Suppressor macrophage (primary cell): ENCODE data around the gene NPHP4.

Experiments
- DNase-seq, 4 experiments: peaks; one replicate each; pipeline ENCODE4 v3.0.0-alpha.2; 2020 to 2022
- total RNA-seq, 17 experiments: gene quantifications; one replicate each; lab custom pipeline; 2026; ENCODE audit warnings: mixed read lengths in 6 of 17, inconsistent platforms in 3 of 17; lab: John Stamatoyannopoulos, UW

NPHP4 gene
- total RNA-seq: 4.8 to 18.7 (median 7.8) reads per million in 17 experiments

DNA sequence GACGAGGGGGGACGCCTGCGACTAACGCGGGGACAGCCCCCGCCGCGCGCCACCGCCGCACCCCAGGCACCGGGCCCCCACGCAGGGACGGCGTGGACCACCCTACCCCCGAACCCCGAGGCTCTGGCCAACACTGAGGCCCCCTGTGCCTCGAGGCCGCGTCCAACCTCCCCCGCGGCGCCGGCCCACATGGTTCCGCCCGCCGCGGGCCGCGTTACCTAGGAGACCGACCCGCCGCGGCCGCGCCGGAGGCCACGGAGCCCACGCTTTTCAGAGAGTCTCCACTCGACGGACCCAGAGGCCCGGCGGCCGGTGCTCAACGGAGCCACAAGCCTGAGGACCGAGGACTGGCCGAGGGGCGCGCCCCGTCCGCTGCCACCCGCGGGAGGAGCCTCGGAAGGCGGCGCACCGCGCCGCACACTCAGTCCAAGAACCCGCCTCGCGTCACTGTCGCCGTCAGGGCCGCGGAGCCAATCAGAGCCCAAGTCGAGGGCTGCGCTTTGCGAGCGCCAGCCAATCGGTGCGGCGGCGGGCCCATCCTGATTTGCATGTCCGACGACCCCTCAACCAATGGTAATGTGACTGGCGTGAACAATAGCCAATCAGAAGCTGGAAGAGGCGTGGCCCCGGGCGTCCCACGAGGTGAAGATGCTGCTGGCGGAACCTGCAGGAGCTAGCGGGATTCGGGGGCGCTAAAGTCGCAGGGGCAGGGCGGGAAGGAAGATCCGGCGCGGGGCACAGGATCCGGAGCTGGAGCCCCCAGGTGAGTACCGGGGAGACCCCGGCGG is at the start of gene NPHP4:
NPHP4 (minus strand) TSS at position 400 of the 788 bp plus-strand sequence. CDS start 6,136 bp downstream, outside the sequence.
- peak; percentile 99 to 100 (median 100) for DNase-seq

DNA sequence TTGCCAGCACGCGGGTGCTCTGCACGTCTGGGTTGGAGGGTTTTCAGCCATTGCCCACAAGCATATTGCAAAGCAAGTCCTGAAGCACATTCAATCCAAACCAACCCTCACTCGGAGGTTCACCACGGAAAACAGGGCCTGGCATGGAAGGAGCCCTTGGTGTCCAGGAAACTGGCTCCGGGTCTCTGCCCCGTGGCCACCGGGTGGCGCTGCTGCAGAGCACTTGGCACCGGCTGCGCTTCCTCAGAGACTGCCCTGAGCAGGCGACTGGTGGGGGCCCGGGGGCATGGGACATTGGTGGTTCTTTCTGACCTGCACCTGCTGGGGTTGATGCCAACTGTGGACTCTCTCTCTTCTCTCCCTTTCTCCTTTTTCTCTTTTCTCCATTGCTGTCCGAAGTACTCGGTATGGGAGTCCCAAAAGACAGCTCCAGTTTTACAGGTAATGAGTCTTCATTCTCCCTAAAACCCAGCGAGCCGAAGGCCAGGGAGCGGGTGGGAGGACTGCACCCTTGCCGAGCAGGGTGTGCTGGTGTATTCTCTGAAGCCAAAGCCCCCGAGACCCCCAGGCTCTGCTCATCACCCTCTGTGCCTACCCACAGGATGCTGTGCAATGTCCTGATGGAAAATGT is 49.3 kb upstream of the NPHP4 start:
- peak; percentile 41 to 65 (median 46) for DNase-seq

DNA sequence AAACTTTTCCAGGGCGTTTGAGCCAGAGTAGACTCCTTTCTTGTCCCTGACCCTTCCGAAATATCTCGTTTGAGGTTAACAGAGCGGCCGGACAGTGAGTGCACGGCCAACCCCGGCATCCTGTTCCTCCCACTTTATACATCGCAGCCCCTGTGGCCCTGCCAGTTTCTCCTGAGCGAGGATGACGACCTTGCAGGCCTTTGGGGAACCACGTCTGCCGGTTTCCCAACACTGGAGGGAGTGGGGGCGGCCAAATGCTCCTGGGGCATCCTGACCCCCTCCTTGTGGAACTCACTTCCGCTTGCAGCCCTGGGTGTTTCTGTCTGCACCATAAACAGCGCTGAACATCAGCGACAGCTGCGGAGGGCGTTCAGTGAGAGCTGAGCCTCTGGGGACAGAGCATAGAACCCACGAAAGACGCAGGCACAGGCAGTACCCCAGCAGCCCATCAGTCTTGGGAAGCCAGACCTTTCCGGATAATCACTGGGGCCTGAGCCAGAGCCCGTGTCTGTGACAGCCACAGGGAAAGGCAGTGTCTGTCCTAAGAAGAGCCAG is 48.7 kb upstream of the NPHP4 start:
- peak; percentile 48 to 63 (median 52) for DNase-seq

DNA sequence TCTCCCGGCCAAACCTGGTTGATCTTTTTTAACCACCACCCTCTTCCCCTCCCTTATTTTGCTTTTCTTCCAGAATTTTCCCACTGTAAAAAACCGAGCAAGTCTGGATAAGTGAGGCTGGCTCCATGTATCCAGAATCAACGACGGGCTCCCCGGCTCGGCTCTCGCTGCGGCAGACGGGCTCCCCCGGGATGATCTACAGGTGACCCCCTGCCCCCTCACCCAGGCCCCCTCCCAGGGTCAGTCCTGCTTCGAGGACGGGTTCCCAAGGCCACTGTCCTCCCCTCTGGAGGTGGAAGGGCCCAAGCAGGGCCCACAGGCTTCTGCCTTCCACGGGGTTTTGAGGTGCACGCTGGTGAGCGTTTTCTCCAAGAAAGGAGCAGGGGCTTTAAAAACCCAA is 48.2 kb upstream of the NPHP4 start:
- DNase-seq: no peak

DNA sequence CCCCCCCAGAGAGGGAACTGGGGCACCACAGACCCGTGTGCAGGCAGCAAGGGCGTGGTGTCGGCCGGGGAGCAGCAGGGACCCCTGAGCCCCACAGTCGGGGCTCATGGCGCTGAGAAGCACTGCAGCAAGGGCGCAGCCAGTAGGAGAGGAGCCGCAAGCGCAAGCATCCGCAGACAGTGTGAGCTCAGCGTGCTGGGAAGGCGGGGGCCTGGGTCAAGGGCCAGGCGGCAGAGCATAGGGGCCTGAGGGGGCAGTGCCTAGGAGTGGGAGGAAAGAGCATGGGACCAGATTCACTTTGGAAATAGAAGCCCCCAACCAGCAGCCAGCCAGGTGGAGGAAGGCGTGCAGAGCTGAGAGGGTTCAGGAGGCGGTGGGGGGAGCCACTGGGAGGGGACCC is 46.8 kb upstream of the NPHP4 start:
- no peak for DNase-seq

DNA sequence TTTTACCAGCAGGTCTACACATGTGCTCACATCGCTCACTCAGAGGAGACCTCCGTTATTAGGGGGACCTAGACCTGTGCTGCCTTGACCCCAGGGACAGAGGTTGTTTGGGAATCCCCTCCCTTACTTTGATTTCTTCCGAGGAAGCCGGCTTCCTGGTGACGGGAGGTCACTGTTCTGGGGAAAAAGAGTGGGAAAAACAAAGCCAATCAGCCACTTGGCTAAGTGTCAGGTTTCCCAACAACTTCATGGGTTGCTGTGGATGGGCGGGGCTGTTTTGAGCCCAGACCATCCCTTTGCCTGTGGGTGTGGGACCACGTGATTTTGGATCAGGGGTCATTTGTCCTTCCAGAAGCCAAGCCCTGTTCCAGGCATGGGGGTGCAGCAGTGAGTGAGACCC is 46.4 kb upstream of the NPHP4 start:
- DNase-seq: no peak

DNA sequence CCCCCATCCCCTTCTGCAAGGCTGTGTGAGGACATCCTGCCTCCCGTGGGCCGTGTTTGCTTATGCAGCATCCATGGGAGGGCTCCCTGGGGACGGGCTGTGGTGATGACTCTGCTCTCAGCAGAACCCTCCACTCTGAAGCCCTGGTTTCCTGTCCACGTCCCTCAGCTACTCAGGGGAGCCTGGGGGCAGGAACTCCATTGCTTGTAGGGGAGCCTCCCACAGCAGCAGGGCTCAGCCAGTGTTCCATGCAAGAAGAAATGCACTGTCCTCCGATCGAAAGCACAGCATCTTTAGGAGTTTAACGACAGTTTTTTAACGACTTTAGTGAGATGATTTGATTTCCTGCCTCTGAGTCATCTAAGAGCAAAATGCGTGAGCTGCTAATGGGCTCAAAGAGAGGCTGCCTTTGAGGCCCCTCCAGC is 45.1 kb upstream of the NPHP4 start:
- no peak for DNase-seq

DNA sequence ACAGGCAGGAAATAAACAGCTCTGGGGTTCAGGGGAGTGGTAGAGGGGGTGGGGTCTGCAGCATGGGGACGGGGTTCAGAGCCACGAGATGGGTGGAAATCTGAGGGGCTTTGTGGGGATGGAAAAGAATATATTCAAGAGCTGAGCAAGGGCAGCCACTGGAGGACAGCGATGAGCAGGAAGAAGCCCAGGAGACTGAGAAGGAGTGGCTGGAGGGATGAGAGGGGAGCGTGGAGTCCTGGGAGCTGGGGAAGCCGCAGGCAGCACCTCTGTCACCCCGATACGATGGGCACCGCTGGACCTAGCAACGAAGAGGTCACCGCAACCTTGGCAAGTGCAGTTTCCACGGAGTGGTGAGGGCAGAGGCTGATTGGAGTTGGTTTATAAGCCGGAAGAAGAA is 43.5 kb upstream of the NPHP4 start:
- no peak for DNase-seq

DNA sequence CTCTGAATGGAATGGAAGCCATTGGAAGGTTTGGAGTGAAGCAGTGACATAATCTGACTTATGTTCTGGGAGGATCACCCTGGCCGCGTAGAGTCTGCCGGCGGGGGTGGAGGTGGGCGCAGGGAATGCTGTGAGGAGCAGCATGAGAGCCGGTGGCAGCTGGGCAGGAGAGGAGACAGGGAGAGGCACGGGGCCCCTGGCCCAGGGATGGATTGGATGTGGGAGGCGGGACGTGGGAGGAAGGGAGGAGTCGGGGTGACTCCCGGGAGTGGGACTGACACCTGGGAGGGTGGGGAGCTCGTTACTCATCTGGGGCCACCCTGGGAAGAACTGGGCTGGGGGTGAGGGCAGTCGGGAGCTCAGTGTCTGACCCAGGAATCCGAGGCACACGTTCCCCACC is 43.1 kb upstream of the NPHP4 start:
- DNase-seq: no peak

DNA sequence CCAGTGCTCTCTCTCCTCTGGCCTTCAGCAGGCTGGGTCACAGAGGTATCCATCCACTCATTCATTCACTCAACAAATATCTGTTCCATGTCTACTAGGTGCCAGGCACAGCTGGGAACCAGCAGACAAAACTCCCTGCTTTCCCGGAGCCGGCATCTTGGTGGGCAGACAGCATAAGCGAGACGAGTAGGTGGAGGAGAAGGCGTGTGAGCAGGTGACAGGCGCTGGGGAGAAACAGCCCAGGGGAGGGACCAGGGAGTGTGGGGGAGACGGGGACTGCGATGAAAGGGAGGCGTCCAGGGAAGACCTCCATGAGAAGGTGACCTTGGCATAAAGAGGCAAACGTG is 42.5 kb upstream of the NPHP4 start:
- DNase-seq: no peak

DNA sequence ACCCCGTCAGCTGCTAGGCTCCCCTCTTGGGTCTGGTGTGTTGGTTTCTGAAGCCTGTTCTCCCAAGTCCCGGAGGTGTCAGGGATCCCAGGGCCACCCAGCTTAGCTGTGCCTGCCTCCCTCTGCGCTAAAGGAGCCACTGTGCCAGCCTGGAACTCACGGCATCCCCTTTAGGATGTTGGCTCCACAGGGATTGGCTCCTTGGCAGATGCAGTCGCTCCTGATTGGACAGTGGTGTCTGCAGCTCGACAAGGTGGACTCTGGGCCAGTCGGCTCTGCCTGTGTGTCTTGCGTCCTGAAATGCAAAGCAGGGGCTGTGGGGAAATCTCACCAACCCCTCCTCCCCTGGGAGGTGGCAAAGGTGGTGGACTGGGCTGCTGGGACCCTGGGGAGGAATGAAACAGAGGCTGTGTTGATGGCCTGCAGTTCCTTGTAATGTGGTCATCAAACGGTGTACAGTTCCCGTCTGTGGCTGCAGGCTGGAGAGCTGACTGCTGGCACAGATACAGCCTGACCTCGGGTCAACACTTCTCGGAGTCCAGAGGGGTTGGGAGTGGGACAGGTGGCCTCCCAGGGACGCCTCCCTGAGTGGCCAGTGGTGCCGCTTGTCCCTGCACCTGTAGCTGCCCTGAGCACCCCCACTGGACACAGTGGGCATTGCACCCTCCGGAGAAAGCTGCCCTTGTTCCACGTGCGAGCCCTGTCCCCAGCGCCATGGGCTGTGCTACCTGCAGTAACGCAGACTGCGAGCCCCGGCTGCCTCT is 41.9 kb upstream of the NPHP4 start:
- DNase-seq: peak in 3 of 4 experiments; percentile 25 to 59 (median 37)

DNA sequence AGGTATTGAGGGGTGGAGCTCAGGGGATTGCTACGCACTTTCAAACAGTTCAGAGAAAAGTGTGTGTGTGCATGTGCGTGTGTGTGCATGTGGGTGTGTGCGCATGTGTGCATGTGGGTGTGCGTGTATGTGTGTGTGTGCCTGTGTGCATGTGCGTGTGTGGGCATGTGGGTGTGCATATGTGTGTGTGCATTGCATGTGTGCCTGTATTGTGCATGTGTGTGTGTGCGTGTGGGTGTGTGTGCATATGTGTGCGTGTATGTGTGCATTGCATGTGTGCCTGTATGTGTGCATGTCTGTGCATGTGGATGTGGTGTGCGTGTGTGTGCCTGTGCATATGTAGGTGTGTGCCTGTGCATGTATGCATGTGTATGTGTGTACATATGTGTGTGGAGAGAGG is 40.9 kb upstream of the NPHP4 start:
- no peak for DNase-seq

DNA sequence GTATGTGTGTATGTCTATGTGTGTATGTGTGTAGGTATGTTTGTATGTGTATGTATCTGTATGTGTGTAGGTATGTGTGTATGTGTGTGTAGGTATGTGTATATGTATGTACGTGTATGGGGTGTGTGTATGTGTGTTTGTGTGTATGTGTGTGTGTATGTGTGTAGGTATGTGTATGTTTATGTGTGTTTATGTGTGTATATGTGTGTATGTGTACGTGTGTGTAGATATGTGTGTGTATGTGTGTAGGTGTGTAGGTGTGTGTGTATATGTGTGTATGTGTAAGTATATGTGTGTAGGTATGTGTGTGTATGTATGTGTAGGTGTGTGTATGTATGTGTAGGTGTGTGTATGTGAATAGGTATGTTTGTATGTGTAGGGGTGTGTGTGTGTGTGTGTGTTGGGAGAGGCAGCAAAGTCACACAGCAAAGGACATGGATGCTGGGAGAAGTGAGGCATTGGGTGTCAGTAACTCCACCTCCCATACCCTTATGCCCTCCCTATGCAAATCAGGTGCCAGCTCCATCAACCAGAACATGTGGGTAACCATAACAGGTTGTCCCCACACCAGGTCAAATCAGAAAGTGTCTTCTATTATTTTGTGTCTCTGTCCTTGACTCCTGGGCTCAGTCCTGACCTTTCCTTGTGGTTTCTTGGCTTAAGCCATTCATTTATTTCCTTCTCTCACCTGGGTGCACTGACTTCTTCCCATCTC is 38.5 kb upstream of the NPHP4 start:
- no peak for DNase-seq

DNA sequence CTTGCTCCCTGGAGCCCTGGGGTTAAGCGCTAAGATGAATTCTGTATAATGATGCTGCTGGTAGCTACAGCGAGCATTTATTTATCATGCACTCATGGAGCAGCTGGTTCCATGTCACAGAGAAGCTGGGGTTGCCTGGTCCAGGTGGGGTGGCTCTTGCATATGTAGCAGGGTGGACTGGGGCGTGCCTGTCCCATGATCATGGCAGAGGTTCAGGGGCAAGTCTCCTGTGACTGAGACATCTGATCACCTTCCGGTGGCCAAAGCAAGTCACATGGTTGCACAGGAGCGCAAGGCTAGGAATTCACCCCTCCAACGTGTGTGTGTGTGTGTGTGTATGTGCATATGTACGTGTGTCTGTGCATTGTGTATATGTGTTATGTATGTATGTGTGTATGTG is 37.9 kb upstream of the NPHP4 start:
- DNase-seq: no peak

DNA sequence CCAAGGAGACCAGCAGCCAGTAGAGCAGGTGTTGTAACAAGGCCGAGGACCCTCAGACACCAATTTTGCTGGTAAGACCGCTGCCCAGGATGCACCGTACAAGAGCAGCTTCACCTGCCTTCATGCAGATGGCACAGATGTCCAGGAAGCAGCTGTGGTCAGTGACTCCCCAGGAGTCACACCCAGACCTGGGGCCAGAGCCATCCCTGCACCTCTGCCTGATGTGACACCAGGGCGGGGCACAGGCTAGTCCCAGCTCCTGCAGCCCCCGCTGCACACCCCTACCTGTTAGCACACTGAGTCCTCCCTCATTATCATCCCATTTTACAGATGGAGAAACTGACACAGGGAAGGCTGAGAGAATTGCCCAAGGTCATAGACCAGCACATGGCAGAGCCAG is 37.1 kb upstream of the NPHP4 start:
- no peak for DNase-seq

DNA sequence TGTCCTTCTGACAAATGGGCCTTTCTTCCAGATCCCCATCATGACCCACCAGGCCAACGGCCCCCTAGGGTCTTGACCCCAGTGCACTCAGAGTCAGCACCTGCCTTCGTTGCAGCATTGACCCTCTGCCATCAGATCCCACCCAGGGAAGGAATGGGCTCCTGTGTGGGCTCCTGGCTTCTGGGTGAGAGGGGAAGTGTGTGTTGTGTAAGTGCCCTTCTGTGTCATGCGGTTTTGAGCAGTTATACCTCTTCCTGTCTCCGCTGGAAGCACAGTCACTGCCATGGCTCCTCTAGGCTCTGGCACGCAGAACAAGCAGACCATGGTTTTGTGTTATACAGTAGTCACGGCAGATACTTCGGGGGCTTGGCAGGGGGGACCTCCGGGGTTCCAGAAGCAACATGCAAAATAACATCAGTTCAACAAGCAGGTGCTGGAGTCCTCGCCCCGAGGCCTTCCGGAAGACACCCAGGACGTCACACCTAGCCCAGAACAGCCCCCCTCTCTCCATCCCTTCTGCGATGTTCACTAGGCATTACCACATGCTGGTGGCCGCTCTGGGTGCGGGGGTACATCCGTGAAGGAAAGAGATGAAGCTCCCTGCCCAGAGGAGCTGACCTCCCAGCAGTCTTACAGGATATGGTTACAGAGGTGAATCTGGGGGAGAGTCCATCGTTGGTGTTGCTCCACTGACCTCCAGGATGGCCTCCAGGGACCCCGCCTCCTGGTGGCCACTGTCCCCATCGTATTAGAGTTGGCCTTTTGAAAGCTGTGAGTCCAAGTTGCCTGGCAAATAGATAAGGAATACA is 36.0 kb upstream of the NPHP4 start:
- DNase-seq: peak; percentile 88 to 95 (median 91)

DNA sequence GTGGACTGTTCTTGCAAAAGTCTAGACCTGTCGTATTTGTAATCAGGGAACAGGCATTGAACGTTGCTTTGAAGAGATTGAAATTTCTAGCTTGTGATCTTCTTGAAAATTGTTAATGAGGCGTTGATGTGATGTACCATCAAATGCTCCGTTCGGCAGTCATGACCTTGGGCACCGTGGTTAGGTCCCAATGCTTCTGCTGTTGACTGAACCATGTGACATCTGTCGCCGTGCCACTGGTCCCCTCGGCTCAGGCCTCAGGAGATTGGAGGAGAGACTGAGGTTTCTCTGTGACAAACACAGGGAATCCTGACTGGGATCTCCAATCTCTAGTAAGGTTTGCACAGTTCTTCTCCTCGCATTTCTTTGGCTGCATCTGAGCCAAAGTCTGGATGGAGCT is 35.4 kb upstream of the NPHP4 start:
- peak; percentile 63 to 74 (median 71) for DNase-seq

DNA sequence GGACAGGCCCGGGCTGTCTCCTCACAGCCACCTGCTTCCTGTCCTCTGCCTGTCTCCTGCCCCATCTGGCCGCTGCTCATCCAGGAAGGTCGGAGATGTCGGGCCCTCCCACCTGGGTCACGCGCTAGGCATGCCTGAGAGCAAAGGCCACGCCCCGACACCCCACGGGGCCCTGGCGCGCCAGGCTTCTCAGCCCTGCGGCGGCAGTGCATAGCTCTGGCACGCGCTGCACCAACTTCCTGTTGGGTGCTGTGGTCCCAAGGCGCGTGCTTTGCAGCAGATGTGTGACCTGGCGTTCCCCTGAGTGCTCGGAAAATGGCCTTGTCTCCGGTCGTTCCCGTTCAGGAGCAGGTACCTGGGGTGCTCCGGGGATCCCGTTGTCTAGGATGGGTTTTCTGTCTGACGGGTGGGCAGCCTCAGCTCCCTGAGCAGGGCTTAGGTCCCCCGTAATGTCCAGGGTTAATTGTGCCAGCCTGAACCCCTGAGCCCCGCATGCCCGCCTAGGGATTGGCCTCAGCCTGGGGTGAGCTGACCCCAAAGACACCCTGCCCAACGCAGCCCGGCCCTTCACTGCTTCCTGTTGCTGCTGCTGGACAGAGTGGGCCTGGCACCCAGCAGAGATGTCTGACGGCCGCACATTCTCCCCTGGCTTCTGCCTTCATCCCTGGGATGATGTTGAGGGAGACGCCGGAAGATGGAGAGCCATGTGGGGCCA is 34.0 kb upstream of the NPHP4 start:
- peak; percentile 97 to 98 (median 98) for DNase-seq

DNA sequence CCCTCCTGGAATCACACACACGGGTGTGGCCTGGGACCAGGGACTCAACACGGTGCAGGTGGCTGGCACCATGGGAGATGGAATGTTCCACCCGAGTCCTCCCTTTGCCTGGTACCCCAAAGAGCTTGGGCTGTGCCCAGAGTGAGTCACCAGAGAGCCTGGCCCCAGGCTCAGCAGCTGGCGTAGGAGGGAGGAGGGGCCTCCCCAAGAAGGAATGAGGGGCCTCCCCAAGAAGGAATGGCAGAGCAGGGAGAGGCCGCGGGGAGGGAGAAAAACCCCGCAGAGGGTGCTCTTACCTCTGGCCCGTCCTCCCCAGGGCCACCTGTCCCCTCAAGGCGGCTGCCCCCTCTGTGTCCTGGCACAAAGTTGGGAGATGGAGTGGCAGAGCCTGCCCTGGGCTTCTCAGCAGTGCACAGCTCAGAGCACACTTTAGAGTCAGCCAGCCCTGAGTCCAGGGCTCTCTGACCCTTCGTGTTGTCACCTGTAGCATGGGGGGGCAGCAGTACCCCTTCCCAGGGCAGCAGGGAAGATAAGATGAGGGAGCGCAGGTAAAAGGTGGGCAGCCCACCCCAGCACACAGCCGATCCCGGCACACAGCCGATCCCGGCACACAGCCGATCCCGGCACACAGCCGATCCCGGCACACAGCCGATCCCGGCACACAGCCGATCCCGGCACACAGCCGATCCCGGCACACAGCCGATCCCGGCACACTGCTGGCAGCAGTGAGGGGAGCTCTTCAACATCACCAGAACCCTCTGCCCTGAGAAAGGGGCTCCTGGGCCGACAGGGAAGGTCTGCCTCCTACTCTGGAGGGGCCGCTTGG is 33.3 kb upstream of the NPHP4 start:
- DNase-seq: peak; percentile 57 to 85 (median 78)

DNA sequence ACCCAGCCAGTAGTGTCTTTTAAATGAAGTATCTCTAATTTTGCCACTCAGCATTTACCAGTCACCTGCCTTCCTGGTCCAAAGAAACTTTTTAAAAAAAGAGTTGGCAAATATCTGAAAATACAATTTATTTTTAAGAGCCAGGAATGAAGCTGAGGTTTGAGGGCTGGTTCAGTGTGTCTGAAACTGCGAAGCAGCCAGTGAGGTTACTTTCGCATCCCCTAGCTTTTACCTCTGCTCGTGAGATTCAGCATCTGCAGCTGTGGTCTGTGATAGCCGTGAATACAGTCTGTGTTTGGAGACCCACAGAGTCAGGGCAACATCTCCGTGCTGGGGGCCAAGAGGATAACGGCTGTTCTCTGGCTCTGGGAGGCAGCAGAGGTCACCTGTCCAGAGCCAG is 32.2 kb upstream of the NPHP4 start:
- no peak for DNase-seq
